Subcutaneous abdominal adipose tissue (tissue), 5 donors: Measurements from ENCODE around the gene C1orf52.
"Not testable (repeated sequence)": the region's sequence is repeated elsewhere in the genome, so short reads cannot be mapped to it uniquely, and the experiment has no call there.

ENCODE experiments used
- H3K27ac ChIP-seq: one replicate; pipeline ENCODE4 v1.7.0; 2013; ENCODE audit warnings: low read depth, mild to moderate bottlenecking, inconsistent platforms, low read length, moderate library complexity
- H3K27me3 ChIP-seq, 5 donors: one replicate each; pipeline ENCODE4 v1.7.0; 2013; ENCODE audit warnings: low read length in 5 of 5, inconsistent platforms in 1 of 5; ENCODE audit not compliant: control insufficient read depth in 5 of 5, insufficient read depth in 4 of 5
- H3K36me3 ChIP-seq, 5 donors: one replicate each; pipeline ENCODE4 v1.7.0; 2013; ENCODE audit warnings: low read length in 5 of 5; ENCODE audit not compliant: control insufficient read depth in 5 of 5, insufficient read depth in 5 of 5
- H3K4me1 ChIP-seq, 5 donors: one replicate each; pipeline ENCODE4 v1.7.0; 2013; ENCODE audit warnings: low read length in 5 of 5, mild to moderate bottlenecking in 3 of 5, moderate library complexity in 1 of 5; ENCODE audit not compliant: control insufficient read depth in 5 of 5, insufficient read depth in 5 of 5
- H3K4me3 ChIP-seq, 5 donors: one replicate each; pipeline ENCODE4 v1.7.0; 2013; ENCODE audit warnings: low read length in 5 of 5, low read depth in 1 of 5
- H3K9ac ChIP-seq, 5 donors: one replicate each; pipeline ENCODE4 v1.7.0; 2013; ENCODE audit warnings: low read length in 5 of 5, mild to moderate bottlenecking in 4 of 5, moderate library complexity in 3 of 5
- H3K9me3 ChIP-seq, 5 donors: one replicate each; pipeline ENCODE4 v1.7.0; 2013; ENCODE audit warnings: low read length in 5 of 5; ENCODE audit not compliant: control insufficient read depth in 5 of 5
- donor health status: healthy.
- donor health status: healthy.
- donor health status: healthy.
- donor health status: healthy.
- donor health status: healthy.

The C1orf52 gene

DNA sequence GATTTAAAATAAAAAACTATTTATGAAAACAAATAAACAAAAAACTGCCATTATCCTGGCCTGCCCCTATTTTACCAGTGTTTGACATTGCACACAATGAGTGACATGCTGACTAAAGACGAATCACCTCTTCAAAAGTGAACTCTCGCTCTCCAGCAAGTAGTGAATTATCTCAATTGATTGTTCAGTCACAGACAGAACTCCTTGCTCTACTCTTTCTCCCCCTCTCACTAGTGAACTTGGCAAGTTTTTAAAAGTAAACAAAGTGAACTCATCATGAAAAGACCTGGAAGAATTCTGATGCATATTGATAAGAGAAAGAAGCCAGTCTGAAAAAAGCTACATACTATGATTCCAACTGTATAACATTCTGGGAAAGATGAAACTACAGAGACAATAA is 4.7 kb upstream of the C1orf52 start:
- Histone ChIP-seq H3K4me1 (peaks cover 2 to 11% (median 6%) of the 10 kb centered on the region in 5 donors), H3K9ac (no peak overlapping the region), H3K27me3 (no peaks in the 10 kb centered on the region), H3K9me3 (no peaks in the 10 kb centered on the region), H3K4me3 (no peak overlapping the region), H3K36me3 (peaks cover 19 to 29% (median 26%) of the 10 kb centered on the region in 5 donors), H3K27ac (no peak overlapping the region)

DNA sequence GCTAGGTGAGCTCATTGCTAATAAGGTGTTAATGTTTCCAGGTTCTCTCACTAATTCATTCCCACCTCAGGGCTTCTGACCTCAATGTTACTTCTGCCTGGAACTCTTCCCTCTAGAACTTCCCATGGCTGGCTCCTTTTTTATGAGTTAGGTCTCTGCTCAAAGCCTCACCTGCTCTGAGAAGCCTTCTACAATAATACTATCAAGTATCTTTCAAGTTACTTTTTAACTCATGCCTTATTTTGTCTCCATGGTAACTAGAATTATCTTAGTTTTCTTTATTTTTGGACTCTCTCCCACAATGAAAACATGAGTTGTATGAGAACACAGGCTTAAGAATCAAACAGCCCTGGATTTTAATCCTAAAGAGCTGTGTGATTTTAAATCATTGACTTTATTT is 3.5 kb upstream of the C1orf52 start:
- Histone ChIP-seq H3K4me3 (no peak overlapping the region), H3K27me3 (no peaks in the 10 kb centered on the region), H3K27ac (no peak overlapping the region), H3K9me3 (no peaks in the 10 kb centered on the region), H3K36me3 (peaks cover 13 to 21% (median 20%) of the 10 kb centered on the region in 5 donors), H3K9ac (no peak overlapping the region), H3K4me1 (peaks cover 3 to 20% (median 15%) of the 10 kb centered on the region in 5 donors)

- H3K9me3 ChIP-seq: no peaks in the 10 kb centered on the region
- H3K36me3 ChIP-seq: peaks cover 0 to 15% (median 11%) of the 10 kb centered on the region in 5 donors
- peak overlapping the region; percentile 74 to 98 (median 97) for H3K4me3 ChIP-seq
- peak overlapping the region; percentile 86 for H3K27ac ChIP-seq
- peak overlapping the region; percentile 17 to 98 (median 70) for H3K9ac ChIP-seq
- peaks cover 3 to 40% (median 33%) of the 10 kb centered on the region in 5 donors for H3K4me1 ChIP-seq
- H3K27me3 ChIP-seq: no peaks in the 10 kb centered on the region
These were observed 431 bp upstream of the C1orf52 start for GRCh38 chr1:85259912-85260274.

- Histone ChIP-seq H3K27me3 (no peaks in the 10 kb centered on the region), H3K36me3 (peaks cover 0 to 13% (median 11%) of the 10 kb centered on the region in 5 donors), H3K27ac (peak overlapping the region; percentile 86), H3K4me3 (peak overlapping the region; percentile 88 to 98 (median 97)), H3K9me3 (no peaks in the 10 kb centered on the region), H3K9ac (peak overlapping the region; percentile 3 to 98 (median 96)), H3K4me1 (peaks cover 3 to 40% (median 33%) of the 10 kb centered on the region in 5 donors)
These were observed 835 bp downstream of the C1orf52 start for GRCh38 chr1:85258536-85259117.

DNA sequence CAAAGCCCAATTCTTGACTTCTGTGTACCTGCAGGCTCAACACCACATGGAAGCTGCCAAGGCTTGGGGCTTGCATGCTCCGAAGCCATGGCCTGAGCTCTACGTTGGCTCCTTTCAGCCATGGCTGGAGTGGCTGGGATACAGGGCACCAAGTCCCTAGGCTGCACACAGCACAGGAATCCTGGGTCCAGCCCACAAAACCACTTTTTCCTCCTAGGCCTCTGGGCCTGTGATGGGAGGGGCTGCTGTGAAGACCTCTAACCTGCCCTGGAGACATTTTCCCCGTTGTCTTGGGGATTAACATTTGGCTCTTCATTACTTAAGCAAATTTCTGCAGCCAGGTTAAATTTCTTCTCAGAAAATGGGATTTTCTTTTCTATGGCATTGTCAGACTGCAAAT is 10.4 kb downstream of the C1orf52 start:
- H3K27me3 ChIP-seq, H3K27ac ChIP-seq, H3K9me3 ChIP-seq, H3K9ac ChIP-seq, H3K4me3 ChIP-seq: not testable (repeated sequence)
- peaks cover 5 to 18% (median 8%) of the 10 kb centered on the region in 5 donors for H3K36me3 ChIP-seq
- peaks cover 0 to 16% (median 8%) of the 10 kb centered on the region in 5 donors for H3K4me1 ChIP-seq

DNA sequence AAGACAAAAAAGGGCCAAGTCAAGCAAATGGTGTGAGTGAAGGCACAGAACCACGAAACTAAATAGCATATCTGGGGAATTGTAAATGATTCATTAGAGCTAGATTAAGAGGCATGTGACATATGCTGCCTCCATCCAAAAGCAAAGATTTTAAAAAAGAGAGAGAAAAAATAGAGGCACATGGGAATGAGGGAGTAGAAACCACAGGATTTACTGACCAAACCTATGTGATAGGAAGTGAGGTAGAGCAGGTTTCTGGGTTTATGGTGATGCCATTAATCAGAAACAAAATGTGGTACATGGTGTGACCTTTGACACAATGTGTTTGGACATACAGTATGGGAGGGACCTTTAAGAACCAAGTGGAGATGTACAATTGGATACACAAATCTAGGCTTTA is 13.6 kb downstream of the C1orf52 start:
- Histone ChIP-seq H3K27me3 (no peaks in the 10 kb centered on the region), H3K27ac (no peak overlapping the region), H3K4me1 (peaks cover 0 to 13% (median 8%) of the 10 kb centered on the region in 5 donors), H3K9ac (no peak overlapping the region), H3K4me3 (no peak overlapping the region), H3K36me3 (peaks cover 0 to 3% (median 0%) of the 10 kb centered on the region in 5 donors), H3K9me3 (no peaks in the 10 kb centered on the region)

- no peaks in the 10 kb centered on the region for H3K27me3 ChIP-seq
- no peak overlapping the region for H3K9ac ChIP-seq
- H3K36me3 ChIP-seq: peaks cover 0 to 3% (median 0%) of the 10 kb centered on the region in 5 donors
- no peak overlapping the region for H3K27ac ChIP-seq
- peaks cover 0 to 15% (median 8%) of the 10 kb centered on the region in 5 donors for H3K4me1 ChIP-seq
- no peaks in the 10 kb centered on the region for H3K9me3 ChIP-seq
- no peak overlapping the region for H3K4me3 ChIP-seq
These were observed 14.0 kb downstream of the C1orf52 start for GRCh38 chr1:85245456-85245855.

GRCh38 chr1:85244271-85245061 is 15.0 kb downstream of the C1orf52 start:
- peak overlapping the region; percentile 51 for H3K27ac ChIP-seq
- no peaks in the 10 kb centered on the region for H3K36me3 ChIP-seq
- no peaks in the 10 kb centered on the region for H3K9me3 ChIP-seq
- no peaks in the 10 kb centered on the region for H3K27me3 ChIP-seq
- H3K9ac ChIP-seq: peak overlapping the region in 1 of 5 donors; percentile 34
- H3K4me1 ChIP-seq: peaks cover 0 to 16% (median 8%) of the 10 kb centered on the region in 5 donors
- no peak overlapping the region for H3K4me3 ChIP-seq

- no peak overlapping the region for H3K4me3 ChIP-seq
- no peak overlapping the region for H3K9ac ChIP-seq
- no peaks in the 10 kb centered on the region for H3K9me3 ChIP-seq
- H3K36me3 ChIP-seq: no peaks in the 10 kb centered on the region
- H3K27ac ChIP-seq: no peak overlapping the region
- H3K4me1 ChIP-seq: peaks cover 0 to 16% (median 8%) of the 10 kb centered on the region in 5 donors
- H3K27me3 ChIP-seq: no peaks in the 10 kb centered on the region
These were observed 16.1 kb downstream of the C1orf52 start for GRCh38 chr1:85243372-85243771.

GRCh38 chr1:85240643-85241042 is 18.8 kb downstream of the C1orf52 start:
- Histone ChIP-seq H3K27ac (peak overlapping the region; percentile 14), H3K27me3 (no peaks in the 10 kb centered on the region), H3K9ac (no peak overlapping the region), H3K4me3 (no peak overlapping the region), H3K9me3 (no peaks in the 10 kb centered on the region), H3K36me3 (no peaks in the 10 kb centered on the region), H3K4me1 (peaks cover 0 to 16% (median 8%) of the 10 kb centered on the region in 5 donors)
